A673 (cell line): ENCODE measurements around the gene TSPAN15. TPM values are rescaled to one million over a fixed set of nuclear protein-coding genes. Genes with fewer than 3 reads are reported as not detected.

ENCODE experiments used
- BruUV-seq: library from RNA; stranded (reverse); fragments of 400-500 nt; replicated peaks from 2 replicates; lab custom pipeline; 2021; lab: Mats Ljungman, UMichigan
- CTCF ChIA-PET: fragments of 300-600 bp; sonication (Branson Sonifier 250); formaldehyde crosslinking; loops from one replicate; lab custom pipeline; 2022; ENCODE audit warnings: antibody characterized with exemption; lab: Charles Lee
- POLR2A ChIA-PET: fragments of 300-600 bp; sonication (Branson Sonifier 250); formaldehyde crosslinking; loops from one replicate; lab custom pipeline; 2022; ENCODE audit warnings: antibody characterized with exemption; ENCODE audit not compliant: low non-redundant PET; lab: Charles Lee
- DNase-seq: peaks from one replicate; pipeline ENCODE4 v3.0.0-alpha.2; 2015; ENCODE audit warnings: low spot score
- H3K27ac ChIP-seq: fragments of 200-600 bp; sonication (generic); 2 replicates; pipeline ENCODE4 v1.5.1; 2016; ENCODE audit warnings: mixed run types, low read depth, mild to moderate bottlenecking, mixed read lengths, antibody characterized with exemption, low read length; ENCODE audit not compliant: poor library complexity, severe bottlenecking
- H3K27me3 ChIP-seq: fragments of 200-600 bp; sonication (generic); replicated peaks from 2 replicates; pipeline ENCODE4 v1.6.1; 2017; ENCODE audit warnings: mixed run types, low read depth, mild to moderate bottlenecking, mixed read lengths, antibody characterized with exemption, low read length; ENCODE audit not compliant: insufficient read depth, poor library complexity
- H3K36me3 ChIP-seq: fragments of 200-600 bp; sonication (generic); 2 replicates; pipeline ENCODE4 v1.6.1; 2016; ENCODE audit warnings: mixed run types, mild to moderate bottlenecking, mixed read lengths, antibody characterized with exemption, low read length; ENCODE audit not compliant: insufficient read depth, poor library complexity, severe bottlenecking
- H3K4me1 ChIP-seq: fragments of 200-600 bp; sonication (generic); 2 replicates; pipeline ENCODE4 v1.6.1; 2017; ENCODE audit warnings: mixed run types, mild to moderate bottlenecking, mixed read lengths, antibody characterized with exemption, low read length; ENCODE audit not compliant: insufficient read depth, poor library complexity, severe bottlenecking
- H3K4me3 ChIP-seq: fragments of 200-600 bp; sonication (generic); 2 replicates; pipeline ENCODE4 v1.5.1; 2016; ENCODE audit warnings: low read depth, mixed run types, mild to moderate bottlenecking, mixed read lengths, low read length; ENCODE audit not compliant: poor library complexity, severe bottlenecking
- H3K9me3 ChIP-seq: fragments of 200-600 bp; sonication (generic); 2 replicates; pipeline ENCODE4 v1.6.1; 2016; ENCODE audit warnings: mixed run types, low read depth, mild to moderate bottlenecking, mixed read lengths, antibody characterized with exemption, low read length; ENCODE audit not compliant: poor library complexity, severe bottlenecking
- CTCF ChIP-seq: fragments of 300-800, 200-600 bp; sonication (generic); conservative IDR thresholded peaks from 2 replicates; pipeline ENCODE4 v1.5.1; 2017; ENCODE audit warnings: low read depth, mild to moderate bottlenecking, antibody characterized with exemption, low read length, moderate library complexity, mixed read lengths
- EZH2 ChIP-seq: fragments of 200-600 bp; sonication (generic); IDR thresholded peaks from 2 replicates; pipeline ENCODE4 v1.6.1; 2017; ENCODE audit warnings: borderline replicate concordance, low read depth, mild to moderate bottlenecking, mixed read lengths, antibody characterized with exemption, low read length; ENCODE audit not compliant: poor library complexity, severe bottlenecking
- intact Hi-C: fragments of 100-400 bp; cut with micrococcal nuclease; formaldehyde crosslinking; loops from one replicate; pipeline ENCODE4 v1.10.0; 2022; ENCODE audit not compliant: unreplicated experiment
- total RNA-seq: library from RNA; stranded (reverse); gene quantifications from 2 replicates; pipeline ENCODE4 v1.2.3, GENCODE V29; 2021

The TSPAN15 gene
- total RNA-seq, 1 experiment from 2014 or later: 2.1 TPM

- Histone ChIP-seq H3K27me3 (no peaks in the 10 kb centered on the region), H3K9me3 (no peaks in the 10 kb centered on the region), H3K4me3 (no peak overlapping the region), H3K27ac (peak overlapping the region; percentile 30), H3K4me1 (peaks cover 16% of the 10 kb centered on the region), H3K36me3 (peaks cover 6% of the 10 kb centered on the region)
- DNase-seq: peak; percentile 49
- intact Hi-C loops: loop anchor here (5.0 kb wide), 1 partner anchor 169 kb away; no protein-coding TSS in a partner anchor
- TF ChIP-seq CTCF: no peak
- no peak for TF ChIP-seq EZH2
- CTCF ChIA-PET: interaction anchor here (0.6 to 1.0 kb wide), 2 partner anchors 15 to 87 kb away, joined by 3 to 10 read pairs; no protein-coding TSS in a partner anchor
- BruUV-seq: no TSS peak
- POLR2A ChIA-PET: no interaction called here
Observed at GRCh38 chr10:69406302-69406811, 44.9 kb upstream of the TSPAN15 start.

GRCh38 chr10:69406816-69407580 lies 44.3 kb upstream of the TSPAN15 start:
- H3K4me3 ChIP-seq: no peak overlapping the region
- no peaks in the 10 kb centered on the region for H3K27me3 ChIP-seq
- no peak overlapping the region for H3K27ac ChIP-seq
- BruUV-seq: no TSS peak
- CTCF ChIA-PET: interaction anchor here (0.6 to 1.6 kb wide), 3 partner anchors 16 to 100 kb away, joined by 3 to 16 read pairs (median 10); no protein-coding TSS in a partner anchor
- intact Hi-C loops: loop anchor here (5.0 kb wide), 1 partner anchor 170 kb away; no protein-coding TSS in a partner anchor
- no peak for DNase-seq
- TF ChIP-seq EZH2 (no peak), CTCF (no peak)
- POLR2A ChIA-PET: no interaction called here
- H3K36me3 ChIP-seq: peaks cover 3% of the 10 kb centered on the region
- H3K4me1 ChIP-seq: peaks cover 16% of the 10 kb centered on the region
- H3K9me3 ChIP-seq: no peaks in the 10 kb centered on the region

GRCh38 chr10:69407621-69408301 lies 43.5 kb upstream of the TSPAN15 start:
- intact Hi-C loops: loop anchor here (5.0 kb wide), 1 partner anchor 170 kb away; no protein-coding TSS in a partner anchor
- H3K9me3 ChIP-seq: no peaks in the 10 kb centered on the region
- H3K36me3 ChIP-seq: no peaks in the 10 kb centered on the region
- no peak overlapping the region for H3K4me3 ChIP-seq
- H3K27ac ChIP-seq: no peak overlapping the region
- DNase-seq: peak; percentile 64
- no TSS peak for BruUV-seq
- H3K27me3 ChIP-seq: no peaks in the 10 kb centered on the region
- ChIA-PET POLR2A (no interaction called here), CTCF (interaction anchor here (0.7 to 1.6 kb wide), 12 partner anchors 9 to 578 kb away, joined by 3 to 16 read pairs (median 4); partner anchors contain the start of genes SUPV3L1, TACR2 and TSPAN15)
- H3K4me1 ChIP-seq: peaks cover 16% of the 10 kb centered on the region
- TF ChIP-seq EZH2 (no peak), CTCF (peak; percentile 63)
